Liver (tissue), 3 donors: ENCODE data around the gene DOCK1.

Source experiments
- JUND ChIP-seq, 2 donors: IDR thresholded peaks; 2 replicates each; pipeline ENCODE4 v1.6.1; 2016; ENCODE audit warnings: antibody characterized with exemption in 2 of 2
- TAF1 ChIP-seq: conservative IDR thresholded peaks from 2 replicates; pipeline ENCODE4 v1.6.1; 2016; ENCODE audit warnings: antibody characterized with exemption, mild to moderate bottlenecking
- TF ChIP-seq, protein P1 (sequence below): fragments of 150-350 bp; IDR thresholded peaks from 2 replicates; pipeline ENCODE4 v1.5.1; 2017; ENCODE audit warnings: improper control_type of control experiment, low read depth, low read length; ENCODE audit not compliant: missing input control
- TF ChIP-seq, protein P2 (sequence below): IDR thresholded peaks from 2 replicates; pipeline ENCODE4 v1.6.1; 2016; ENCODE audit warnings: antibody characterized with exemption
- TF ChIP-seq, protein P3 (sequence below): IDR thresholded peaks from 2 replicates; pipeline ENCODE4 v1.6.1; 2016; ENCODE audit warnings: antibody characterized with exemption
- TF ChIP-seq, protein P4 (sequence below): IDR thresholded peaks from 2 replicates; pipeline ENCODE4 v1.6.1; 2016; ENCODE audit warnings: antibody characterized with exemption, mild to moderate bottlenecking
- donor health status: healthy.
- donor health status: healthy.

DNA sequence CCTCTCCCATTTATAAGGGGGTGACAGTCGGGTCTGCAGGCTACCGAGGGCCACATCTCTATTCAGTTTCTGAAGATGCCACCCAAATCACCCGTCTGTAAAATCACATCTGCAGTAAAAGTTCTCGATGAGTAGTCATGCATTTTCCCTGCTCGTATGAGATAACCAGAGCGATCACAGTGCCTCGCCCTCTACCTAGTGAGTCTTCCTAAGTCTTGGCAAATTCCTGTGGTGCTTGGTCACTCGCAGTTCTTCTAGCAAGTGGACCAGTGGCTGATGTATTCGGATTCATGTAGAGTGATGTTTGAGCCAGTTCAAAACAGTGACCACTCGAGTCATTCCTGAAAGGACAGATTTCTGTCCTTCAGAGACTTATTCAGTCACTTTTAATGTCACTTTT is 246.3 kb downstream of the DOCK1 start:
- TF ChIP-seq, protein P1, sequence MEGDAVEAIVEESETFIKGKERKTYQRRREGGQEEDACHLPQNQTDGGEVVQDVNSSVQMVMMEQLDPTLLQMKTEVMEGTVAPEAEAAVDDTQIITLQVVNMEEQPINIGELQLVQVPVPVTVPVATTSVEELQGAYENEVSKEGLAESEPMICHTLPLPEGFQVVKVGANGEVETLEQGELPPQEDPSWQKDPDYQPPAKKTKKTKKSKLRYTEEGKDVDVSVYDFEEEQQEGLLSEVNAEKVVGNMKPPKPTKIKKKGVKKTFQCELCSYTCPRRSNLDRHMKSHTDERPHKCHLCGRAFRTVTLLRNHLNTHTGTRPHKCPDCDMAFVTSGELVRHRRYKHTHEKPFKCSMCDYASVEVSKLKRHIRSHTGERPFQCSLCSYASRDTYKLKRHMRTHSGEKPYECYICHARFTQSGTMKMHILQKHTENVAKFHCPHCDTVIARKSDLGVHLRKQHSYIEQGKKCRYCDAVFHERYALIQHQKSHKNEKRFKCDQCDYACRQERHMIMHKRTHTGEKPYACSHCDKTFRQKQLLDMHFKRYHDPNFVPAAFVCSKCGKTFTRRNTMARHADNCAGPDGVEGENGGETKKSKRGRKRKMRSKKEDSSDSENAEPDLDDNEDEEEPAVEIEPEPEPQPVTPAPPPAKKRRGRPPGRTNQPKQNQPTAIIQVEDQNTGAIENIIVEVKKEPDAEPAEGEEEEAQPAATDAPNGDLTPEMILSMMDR = no peak
- TF ChIP-seq, protein P2, sequence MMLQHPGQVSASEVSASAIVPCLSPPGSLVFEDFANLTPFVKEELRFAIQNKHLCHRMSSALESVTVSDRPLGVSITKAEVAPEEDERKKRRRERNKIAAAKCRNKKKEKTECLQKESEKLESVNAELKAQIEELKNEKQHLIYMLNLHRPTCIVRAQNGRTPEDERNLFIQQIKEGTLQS = no peak
- TF ChIP-seq, protein P3, sequence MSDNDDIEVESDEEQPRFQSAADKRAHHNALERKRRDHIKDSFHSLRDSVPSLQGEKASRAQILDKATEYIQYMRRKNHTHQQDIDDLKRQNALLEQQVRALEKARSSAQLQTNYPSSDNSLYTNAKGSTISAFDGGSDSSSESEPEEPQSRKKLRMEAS = no peak
- TF ChIP-seq TAF1 (no peak), JUND (IDR thresholded peaks at IDR 0.05) (no peak)
- TF ChIP-seq, protein P4, sequence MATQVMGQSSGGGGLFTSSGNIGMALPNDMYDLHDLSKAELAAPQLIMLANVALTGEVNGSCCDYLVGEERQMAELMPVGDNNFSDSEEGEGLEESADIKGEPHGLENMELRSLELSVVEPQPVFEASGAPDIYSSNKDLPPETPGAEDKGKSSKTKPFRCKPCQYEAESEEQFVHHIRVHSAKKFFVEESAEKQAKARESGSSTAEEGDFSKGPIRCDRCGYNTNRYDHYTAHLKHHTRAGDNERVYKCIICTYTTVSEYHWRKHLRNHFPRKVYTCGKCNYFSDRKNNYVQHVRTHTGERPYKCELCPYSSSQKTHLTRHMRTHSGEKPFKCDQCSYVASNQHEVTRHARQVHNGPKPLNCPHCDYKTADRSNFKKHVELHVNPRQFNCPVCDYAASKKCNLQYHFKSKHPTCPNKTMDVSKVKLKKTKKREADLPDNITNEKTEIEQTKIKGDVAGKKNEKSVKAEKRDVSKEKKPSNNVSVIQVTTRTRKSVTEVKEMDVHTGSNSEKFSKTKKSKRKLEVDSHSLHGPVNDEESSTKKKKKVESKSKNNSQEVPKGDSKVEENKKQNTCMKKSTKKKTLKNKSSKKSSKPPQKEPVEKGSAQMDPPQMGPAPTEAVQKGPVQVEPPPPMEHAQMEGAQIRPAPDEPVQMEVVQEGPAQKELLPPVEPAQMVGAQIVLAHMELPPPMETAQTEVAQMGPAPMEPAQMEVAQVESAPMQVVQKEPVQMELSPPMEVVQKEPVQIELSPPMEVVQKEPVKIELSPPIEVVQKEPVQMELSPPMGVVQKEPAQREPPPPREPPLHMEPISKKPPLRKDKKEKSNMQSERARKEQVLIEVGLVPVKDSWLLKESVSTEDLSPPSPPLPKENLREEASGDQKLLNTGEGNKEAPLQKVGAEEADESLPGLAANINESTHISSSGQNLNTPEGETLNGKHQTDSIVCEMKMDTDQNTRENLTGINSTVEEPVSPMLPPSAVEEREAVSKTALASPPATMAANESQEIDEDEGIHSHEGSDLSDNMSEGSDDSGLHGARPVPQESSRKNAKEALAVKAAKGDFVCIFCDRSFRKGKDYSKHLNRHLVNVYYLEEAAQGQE = no peak
